Neural cell (in vitro differentiated cells): ENCODE data around the gene RAB11FIP3.

Experiments
- EP300 ChIP-seq: fragments of 450-650 bp; conservative IDR thresholded peaks from 2 replicates; pipeline ENCODE4 v1.6.1; 2014; ENCODE audit warnings: antibody characterized with exemption, mild to moderate bottlenecking, moderate library complexity; ENCODE audit not compliant: poor library complexity, severe bottlenecking
- EZH2 ChIP-seq: fragments of 200-600, 300-800 bp; shearing (Covaris generic), sonication (generic); IDR thresholded peaks from 2 replicates; pipeline ENCODE4 v1.6.1; 2014; ENCODE audit warnings: antibody characterized with exemption, low read length, borderline replicate concordance, mild to moderate bottlenecking; ENCODE audit not compliant: insufficient read depth, poor library complexity, severe bottlenecking
- MXI1 ChIP-seq: fragments of 450-650 bp; conservative IDR thresholded peaks from 2 replicates; pipeline ENCODE4 v1.6.1; 2014; ENCODE audit warnings: antibody characterized with exemption, mild to moderate bottlenecking; ENCODE audit not compliant: poor library complexity, severe bottlenecking
- POLR2AphosphoS5 ChIP-seq: IDR thresholded peaks from 2 replicates; pipeline ENCODE4 v1.6.1; 2012
- RAD21 ChIP-seq: fragments of 450-650 bp; conservative IDR thresholded peaks from 2 replicates; pipeline ENCODE4 v1.6.1; 2014; ENCODE audit warnings: antibody characterized with exemption, mild to moderate bottlenecking, moderate library complexity
- REST ChIP-seq: IDR thresholded peaks from 2 replicates; pipeline ENCODE4 v1.6.1; 2012; ENCODE audit warnings: borderline replicate concordance
- SMC3 ChIP-seq: fragments of 450-650 bp; conservative IDR thresholded peaks from 2 replicates; pipeline ENCODE4 v1.6.1; 2014; ENCODE audit warnings: antibody characterized with exemption, mild to moderate bottlenecking, moderate library complexity; ENCODE audit not compliant: poor library complexity
- TAF1 ChIP-seq: IDR thresholded peaks from 2 replicates; pipeline ENCODE4 v1.6.1; 2012; ENCODE audit warnings: low read depth
- TF ChIP-seq, protein P1 (sequence below): fragments of 450-650 bp; IDR thresholded peaks from 2 replicates; pipeline ENCODE4 v1.5.1; 2014; ENCODE audit warnings: antibody characterized with exemption, mild to moderate bottlenecking, moderate library complexity; ENCODE audit not compliant: poor library complexity, severe bottlenecking

DNA sequence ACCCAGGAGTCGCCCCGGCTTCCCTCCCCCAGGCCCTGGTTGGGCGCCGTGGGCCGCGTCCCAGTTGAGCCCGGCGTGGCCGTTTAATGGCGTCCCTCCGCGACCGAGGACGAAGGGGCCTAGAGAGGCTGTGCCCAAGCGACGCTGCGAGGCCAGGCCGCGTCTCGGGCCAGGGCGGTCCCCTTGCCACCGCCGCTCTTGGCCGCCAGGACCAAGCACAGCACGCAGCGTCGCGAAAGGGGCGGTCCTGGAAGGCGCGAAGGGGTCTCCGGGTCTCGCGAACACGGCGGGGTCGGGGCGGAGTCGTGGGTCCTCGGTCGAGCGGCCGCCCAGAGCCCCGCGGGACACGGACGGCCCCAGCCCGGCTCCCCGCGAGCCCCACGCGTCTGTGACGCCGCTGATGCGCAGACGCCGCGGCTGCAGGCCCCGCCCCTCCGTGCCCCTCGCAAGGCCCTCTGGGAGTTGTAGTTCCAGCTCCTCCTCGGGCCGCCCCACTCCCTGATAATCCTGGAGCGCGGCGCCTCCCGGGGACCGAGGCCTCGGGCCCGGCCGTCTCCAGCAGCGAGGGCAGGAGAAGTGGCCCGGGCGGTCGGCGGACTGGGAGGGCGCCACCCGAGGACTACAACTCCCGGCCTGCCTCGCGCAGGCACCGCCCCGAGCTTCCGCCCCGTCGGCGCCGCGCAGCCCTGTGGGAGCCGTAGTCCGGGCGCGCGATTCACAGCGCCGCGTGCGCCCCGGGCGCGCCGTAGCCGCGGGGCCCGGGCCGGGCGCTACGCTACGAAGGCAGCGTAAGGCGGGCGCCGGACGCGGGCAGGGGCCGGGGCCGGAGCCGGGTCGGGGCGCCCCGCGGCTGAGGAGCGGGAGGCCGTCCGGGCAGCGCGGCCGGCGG lies 101.8 kb downstream of the RAB11FIP3 start, which contains the start of gene CAPN15:
- TF ChIP-seq, protein P1, sequence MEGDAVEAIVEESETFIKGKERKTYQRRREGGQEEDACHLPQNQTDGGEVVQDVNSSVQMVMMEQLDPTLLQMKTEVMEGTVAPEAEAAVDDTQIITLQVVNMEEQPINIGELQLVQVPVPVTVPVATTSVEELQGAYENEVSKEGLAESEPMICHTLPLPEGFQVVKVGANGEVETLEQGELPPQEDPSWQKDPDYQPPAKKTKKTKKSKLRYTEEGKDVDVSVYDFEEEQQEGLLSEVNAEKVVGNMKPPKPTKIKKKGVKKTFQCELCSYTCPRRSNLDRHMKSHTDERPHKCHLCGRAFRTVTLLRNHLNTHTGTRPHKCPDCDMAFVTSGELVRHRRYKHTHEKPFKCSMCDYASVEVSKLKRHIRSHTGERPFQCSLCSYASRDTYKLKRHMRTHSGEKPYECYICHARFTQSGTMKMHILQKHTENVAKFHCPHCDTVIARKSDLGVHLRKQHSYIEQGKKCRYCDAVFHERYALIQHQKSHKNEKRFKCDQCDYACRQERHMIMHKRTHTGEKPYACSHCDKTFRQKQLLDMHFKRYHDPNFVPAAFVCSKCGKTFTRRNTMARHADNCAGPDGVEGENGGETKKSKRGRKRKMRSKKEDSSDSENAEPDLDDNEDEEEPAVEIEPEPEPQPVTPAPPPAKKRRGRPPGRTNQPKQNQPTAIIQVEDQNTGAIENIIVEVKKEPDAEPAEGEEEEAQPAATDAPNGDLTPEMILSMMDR = peak; percentile 42
- TF ChIP-seq EP300 (peak; percentile 68), POLR2AphosphoS5 (peak; percentile 78), SMC3 (peak; percentile 32), REST (no peak), RAD21 (peak; percentile 29), EZH2 (no peak), MXI1 (peak; percentile 79), TAF1 (peak; percentile 27)
